Lower leg skin (tissue), 3 donors: ENCODE data around the gene ABLIM1.

Experiments used
- POLR2A ChIP-seq, 2 donors: fragments of 450-650 bp; IDR thresholded peaks; one replicate each; pipeline ENCODE4 v1.6.1; 2016 to 2017; ENCODE audit warnings: antibody characterized with exemption in 2 of 2, mild to moderate bottlenecking in 1 of 2, moderate library complexity in 1 of 2
- TF ChIP-seq, protein P1 (sequence below), 3 donors: fragments of 450-650 bp; IDR thresholded peaks; one replicate each; pipeline ENCODE4 v1.5.1; 2016; ENCODE audit warnings: antibody characterized with exemption in 3 of 3, mild to moderate bottlenecking in 3 of 3, moderate library complexity in 2 of 3

GRCh38 chr10:114473776-114474175, 184.3 kb downstream of the ABLIM1 start:
- TF ChIP-seq, protein P1, sequence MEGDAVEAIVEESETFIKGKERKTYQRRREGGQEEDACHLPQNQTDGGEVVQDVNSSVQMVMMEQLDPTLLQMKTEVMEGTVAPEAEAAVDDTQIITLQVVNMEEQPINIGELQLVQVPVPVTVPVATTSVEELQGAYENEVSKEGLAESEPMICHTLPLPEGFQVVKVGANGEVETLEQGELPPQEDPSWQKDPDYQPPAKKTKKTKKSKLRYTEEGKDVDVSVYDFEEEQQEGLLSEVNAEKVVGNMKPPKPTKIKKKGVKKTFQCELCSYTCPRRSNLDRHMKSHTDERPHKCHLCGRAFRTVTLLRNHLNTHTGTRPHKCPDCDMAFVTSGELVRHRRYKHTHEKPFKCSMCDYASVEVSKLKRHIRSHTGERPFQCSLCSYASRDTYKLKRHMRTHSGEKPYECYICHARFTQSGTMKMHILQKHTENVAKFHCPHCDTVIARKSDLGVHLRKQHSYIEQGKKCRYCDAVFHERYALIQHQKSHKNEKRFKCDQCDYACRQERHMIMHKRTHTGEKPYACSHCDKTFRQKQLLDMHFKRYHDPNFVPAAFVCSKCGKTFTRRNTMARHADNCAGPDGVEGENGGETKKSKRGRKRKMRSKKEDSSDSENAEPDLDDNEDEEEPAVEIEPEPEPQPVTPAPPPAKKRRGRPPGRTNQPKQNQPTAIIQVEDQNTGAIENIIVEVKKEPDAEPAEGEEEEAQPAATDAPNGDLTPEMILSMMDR (IDR thresholded peaks at IDR 0.05), result no peak
- TF ChIP-seq POLR2A (IDR thresholded peaks at IDR 0.05), result no peak
